Vagina (tissue), 2 donors: ENCODE results near the gene IRAK3. TPM values are rescaled to one million over a fixed set of nuclear protein-coding genes. Genes with fewer than 3 reads are reported as not detected.
"Not testable (repeated sequence)": the region's sequence is repeated elsewhere in the genome, so short reads cannot be mapped to it uniquely, and the experiment has no call there.

Experiments
- DNase-seq, 2 donors: peaks; one replicate each; pipeline ENCODE4 v3.0.0-alpha.2; 2017; ENCODE audit errors: extremely low spot score in 2 of 2
- H3K27ac ChIP-seq: fragments of 200-600 bp; sonication (generic); one replicate; pipeline ENCODE4 v1.5.1; 2019
- H3K27me3 ChIP-seq: fragments of 200-600 bp; sonication (generic); one replicate; pipeline ENCODE4 v1.5.1; 2019
- H3K36me3 ChIP-seq, 2 donors: fragments of 200-600 bp; sonication (generic); one replicate each; pipeline ENCODE4 v1.5.1; 2017 to 2019
- H3K4me1 ChIP-seq: fragments of 200-600 bp; sonication (generic); one replicate; pipeline ENCODE4 v1.5.1; 2019
- H3K4me3 ChIP-seq, 2 donors: fragments of 200-600 bp; sonication (generic); 1 replicate in 1 of 2; 2 replicates in 1 of 2; pipeline ENCODE4 v1.5.1; 2016 to 2019
- H3K9me3 ChIP-seq: fragments of 200-600 bp; sonication (generic); one replicate; pipeline ENCODE4 v1.5.1; 2019
- POLR2A ChIP-seq, 2 donors: fragments of 450-650 bp; IDR thresholded peaks; one replicate each; pipeline ENCODE4 v1.6.1; 2017; ENCODE audit warnings: antibody characterized with exemption in 2 of 2, mild to moderate bottlenecking in 2 of 2, moderate library complexity in 2 of 2
- POLR2AphosphoS5 ChIP-seq, 2 donors: sonication (generic); formaldehyde crosslinking; IDR thresholded peaks; one replicate each; pipeline ENCODE4 v1.9.0; 2017; ENCODE audit warnings: antibody characterized with exemption in 2 of 2, mild to moderate bottlenecking in 2 of 2, low read depth in 1 of 2; ENCODE audit not compliant: insufficient read depth in 1 of 2
- intact Hi-C: fragments of 100-400 bp; cut with DNase I; formaldehyde crosslinking; loops from one replicate; pipeline ENCODE4 v1.15.1; 2023
- total RNA-seq: library from RNA; depleted of rRNA; stranded (reverse); fragments of >200 nt; gene quantifications from one replicate; pipeline ENCODE4 v1.2.3, GENCODE V29; 2016
- TF ChIP-seq, protein P1 (sequence below), 3 experiments: fragments of 450-650 bp in 2 of 3; fragments of 200-600 bp in 1 of 3; sonication (generic) in 1 of 3; IDR thresholded peaks; one replicate each; pipeline ENCODE4 v1.5.1; 2017 to 2019; ENCODE audit warnings: antibody characterized with exemption in 3 of 3, mild to moderate bottlenecking in 2 of 3, moderate library complexity in 2 of 3

IRAK3 gene
- total RNA-seq, 1 donor from 2014 or later = 23.1 TPM

DNA sequence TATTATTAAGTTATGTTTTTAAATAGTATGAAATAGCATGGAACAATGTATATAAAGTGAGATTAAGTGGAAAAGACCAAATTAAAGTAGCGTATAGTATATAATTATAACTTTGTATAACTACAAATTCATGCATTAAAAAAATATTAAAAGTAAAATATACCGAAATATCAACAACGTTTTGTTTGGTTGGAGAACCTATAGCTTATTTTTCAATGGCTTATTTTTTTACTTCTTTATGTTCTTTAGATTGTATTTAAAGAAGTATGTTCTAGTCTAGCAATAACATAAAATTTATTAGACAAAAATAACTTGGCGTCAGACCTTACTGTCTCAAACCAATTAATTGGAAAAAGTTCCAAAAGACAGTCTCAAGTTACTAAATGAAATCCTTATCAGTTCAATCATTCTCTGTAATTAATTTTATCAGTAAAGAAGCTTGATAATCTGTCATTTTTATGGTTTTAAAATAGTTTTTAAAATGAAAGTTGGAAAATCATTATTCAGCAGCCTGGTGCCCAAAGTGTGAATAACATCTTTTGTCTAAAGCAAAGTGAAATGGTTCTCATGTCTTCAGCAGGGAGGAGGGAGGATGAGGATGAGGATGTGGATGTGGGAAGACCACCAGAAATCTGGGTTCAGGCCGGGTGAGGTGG is 46.7 kb downstream of the IRAK3 start:
- peak overlapping the region; percentile 77 for H3K27ac ChIP-seq
- intact Hi-C loops = no loop called here
- no peaks in the 10 kb centered on the region for H3K9me3 ChIP-seq
- TF ChIP-seq, protein P1, sequence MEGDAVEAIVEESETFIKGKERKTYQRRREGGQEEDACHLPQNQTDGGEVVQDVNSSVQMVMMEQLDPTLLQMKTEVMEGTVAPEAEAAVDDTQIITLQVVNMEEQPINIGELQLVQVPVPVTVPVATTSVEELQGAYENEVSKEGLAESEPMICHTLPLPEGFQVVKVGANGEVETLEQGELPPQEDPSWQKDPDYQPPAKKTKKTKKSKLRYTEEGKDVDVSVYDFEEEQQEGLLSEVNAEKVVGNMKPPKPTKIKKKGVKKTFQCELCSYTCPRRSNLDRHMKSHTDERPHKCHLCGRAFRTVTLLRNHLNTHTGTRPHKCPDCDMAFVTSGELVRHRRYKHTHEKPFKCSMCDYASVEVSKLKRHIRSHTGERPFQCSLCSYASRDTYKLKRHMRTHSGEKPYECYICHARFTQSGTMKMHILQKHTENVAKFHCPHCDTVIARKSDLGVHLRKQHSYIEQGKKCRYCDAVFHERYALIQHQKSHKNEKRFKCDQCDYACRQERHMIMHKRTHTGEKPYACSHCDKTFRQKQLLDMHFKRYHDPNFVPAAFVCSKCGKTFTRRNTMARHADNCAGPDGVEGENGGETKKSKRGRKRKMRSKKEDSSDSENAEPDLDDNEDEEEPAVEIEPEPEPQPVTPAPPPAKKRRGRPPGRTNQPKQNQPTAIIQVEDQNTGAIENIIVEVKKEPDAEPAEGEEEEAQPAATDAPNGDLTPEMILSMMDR (IDR thresholded peaks at IDR 0.05) = no peak
- TF ChIP-seq POLR2AphosphoS5 (IDR thresholded peaks at IDR 0.05; ENCODE audit: insufficient read depth in 1 of 2, low read depth in 1 of 2) (no peak), POLR2A (IDR thresholded peaks at IDR 0.05) (no peak)
- H3K27me3 ChIP-seq = no peaks in the 10 kb centered on the region
- no peaks in the 10 kb centered on the region for H3K36me3 ChIP-seq
- peak overlapping the region; percentile 46 to 52 for H3K4me3 ChIP-seq
- DNase-seq = no peak
- peaks cover 18% of the 10 kb centered on the region for H3K4me1 ChIP-seq

- H3K4me3 ChIP-seq, DNase-seq, intact Hi-C loops: not testable (repeated sequence)
Observed at GRCh38 chr12:66236282-66236675, 47.3 kb downstream of the IRAK3 start.

DNA sequence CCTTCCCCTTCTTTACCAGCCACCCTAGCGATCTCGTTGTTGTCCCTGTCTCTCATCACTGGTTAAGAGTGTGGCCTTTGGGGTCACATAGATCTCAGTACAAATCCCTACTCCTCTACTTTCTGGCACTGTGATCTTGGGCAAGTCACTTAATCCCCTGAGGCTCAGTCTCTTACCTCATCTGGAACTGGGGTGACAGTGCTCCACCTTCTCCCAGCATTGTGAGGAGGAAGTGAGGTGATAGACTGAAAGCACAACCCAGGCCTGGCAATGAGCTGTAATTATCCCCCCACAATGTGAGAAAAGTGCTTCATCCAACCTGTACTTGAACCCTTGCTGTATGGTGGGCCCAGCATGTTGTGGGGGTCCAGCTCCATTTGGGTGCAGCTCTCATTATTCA is 48.0 kb downstream of the IRAK3 start:
- H3K4me3 ChIP-seq = no peak overlapping the region
- no peaks in the 10 kb centered on the region for H3K9me3 ChIP-seq
- no peak for DNase-seq
- no peaks in the 10 kb centered on the region for H3K27me3 ChIP-seq
- intact Hi-C loops = no loop called here
- no peaks in the 10 kb centered on the region for H3K36me3 ChIP-seq
- peaks cover 20% of the 10 kb centered on the region for H3K4me1 ChIP-seq
- no peak overlapping the region for H3K27ac ChIP-seq
- TF ChIP-seq, protein P1 (IDR thresholded peaks at IDR 0.05) = no peak
- no peak for TF ChIP-seq POLR2A (IDR thresholded peaks at IDR 0.05)
- TF ChIP-seq POLR2AphosphoS5 (IDR thresholded peaks at IDR 0.05; ENCODE audit: insufficient read depth in 1 of 2, low read depth in 1 of 2) = no peak

More at GRCh38 chr12:66236282-66236675, 47.3 kb downstream of the IRAK3 start:
- H3K4me1 ChIP-seq = peaks cover 18% of the 10 kb centered on the region
- not testable (repeated sequence) for H3K27ac ChIP-seq, H3K36me3 ChIP-seq, H3K27me3 ChIP-seq, H3K9me3 ChIP-seq

GRCh38 chr12:66237505-66238175 is 48.6 kb downstream of the IRAK3 start:
- DNase-seq = no peak
- no peaks in the 10 kb centered on the region for H3K27me3 ChIP-seq
- H3K4me3 ChIP-seq = no peak overlapping the region
- H3K27ac ChIP-seq = no peak overlapping the region
- intact Hi-C loops = no loop called here
- H3K4me1 ChIP-seq = peaks cover 23% of the 10 kb centered on the region
- TF ChIP-seq POLR2A (IDR thresholded peaks at IDR 0.05) (no peak), POLR2AphosphoS5 (IDR thresholded peaks at IDR 0.05; ENCODE audit: insufficient read depth in 1 of 2, low read depth in 1 of 2) (no peak)
- TF ChIP-seq, protein P1 (IDR thresholded peaks at IDR 0.05) = no peak
- H3K9me3 ChIP-seq = no peaks in the 10 kb centered on the region
- no peaks in the 10 kb centered on the region for H3K36me3 ChIP-seq

DNA sequence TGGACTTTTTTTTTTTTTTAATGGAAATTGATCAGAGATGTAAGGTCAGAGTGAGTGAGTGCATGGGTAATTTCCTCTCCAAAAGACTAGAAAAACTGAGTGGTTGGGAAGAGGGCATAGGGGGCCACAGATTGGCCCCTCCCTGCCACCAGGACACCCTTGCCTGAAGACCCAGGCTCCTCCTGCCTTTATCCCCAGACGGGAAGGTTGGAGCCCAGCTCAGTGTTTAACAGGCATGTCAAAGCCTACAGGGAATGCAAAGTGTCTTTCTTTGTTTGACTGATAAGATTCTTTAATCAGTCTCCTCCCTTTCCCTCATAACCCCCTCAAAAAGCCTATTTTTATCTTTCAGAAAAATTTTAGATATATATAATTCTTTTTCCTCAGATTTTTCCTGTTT is 50.3 kb downstream of the IRAK3 start:
- no peak overlapping the region for H3K4me3 ChIP-seq
- H3K9me3 ChIP-seq = no peaks in the 10 kb centered on the region
- H3K36me3 ChIP-seq = no peaks in the 10 kb centered on the region
- TF ChIP-seq POLR2AphosphoS5 (IDR thresholded peaks at IDR 0.05; ENCODE audit: insufficient read depth in 1 of 2, low read depth in 1 of 2) = no peak
- no peak for TF ChIP-seq POLR2A (IDR thresholded peaks at IDR 0.05)
- TF ChIP-seq, protein P1 (IDR thresholded peaks at IDR 0.05) = no peak
- no peaks in the 10 kb centered on the region for H3K27me3 ChIP-seq
- DNase-seq = no peak
- H3K27ac ChIP-seq = no peak overlapping the region
- intact Hi-C loops = no loop called here
- H3K4me1 ChIP-seq = peaks cover 23% of the 10 kb centered on the region
